Gastrocnemius medialis (tissue), 4 donors: ENCODE results near the gene FLG2. TPM values are rescaled to one million over a fixed set of nuclear protein-coding genes. Genes with fewer than 3 reads are reported as not detected.

Experiments
- total RNA-seq, 4 donors: library from RNA; depleted of rRNA; stranded (reverse); fragments of >200 nt; gene quantifications; one replicate each; pipeline versions ENCODE4 v1.1.0 to v1.2.3, GENCODE V29; 2016

Gene FLG2
- total RNA-seq, 4 donors from 2014 or later, result not detected

Other genes with a start within 250 kb of the FLG2 start
- gene TCHH, start 244.6 kb downstream of the FLG2 start, total RNA-seq, result under 1 TPM in 1 of 4 donors, not detected in 3; 0.13 TPM
- not detected for gene RPTN, start 200.8 kb downstream of the FLG2 start, total RNA-seq
- gene HRNR, start 135.8 kb downstream of the FLG2 start, total RNA-seq, result not detected
- gene FLG, start 34.8 kb downstream of the FLG2 start, total RNA-seq, result not detected
- gene CRNN, start 54.3 kb upstream of the FLG2 start, total RNA-seq, result not detected
- not detected for gene LCE5A, start 150.8 kb upstream of the FLG2 start, total RNA-seq
- not detected for gene CRCT1, start 154.5 kb upstream of the FLG2 start, total RNA-seq
- gene LCE3E, start 206.8 kb upstream of the FLG2 start, total RNA-seq, result not detected
- gene LCE3D, start 220.5 kb upstream of the FLG2 start, total RNA-seq, result not detected
- gene LCE3C, start 240.2 kb upstream of the FLG2 start, total RNA-seq, result not detected